Activated B cell treated with CpG ODN at 0.5 μM for 24 hours (primary cell): ENCODE measurements around the gene HSD11B1L. TPM values are rescaled to one million over a fixed set of nuclear protein-coding genes. Genes with fewer than 3 reads are reported as not detected.

Experiments used
- ATAC-seq: fragments of 200-7000 bp; cut with Tn5 transposase; one replicate; pipeline ENCODE4 v1.10.0; 2021; ENCODE audit warnings: low read depth, mild to moderate bottlenecking, moderate library complexity
- CTCF ChIA-PET: fragments of 350-600 bp; sonication (Branson Sonifier 250); formaldehyde crosslinking; loops from one replicate; lab custom pipeline; 2021; ENCODE audit warnings: antibody characterized with exemption; lab: Charles Lee
- POLR2A ChIA-PET: fragments of 350-600 bp; sonication (Branson Sonifier 250); formaldehyde crosslinking; loops from one replicate; lab custom pipeline; 2021; ENCODE audit warnings: antibody characterized with exemption; lab: Charles Lee
- DNase-seq: peaks from one replicate; pipeline ENCODE4 v3.0.0; 2022
- H3K27ac Mint-ChIP-seq: one replicate; pipeline ENCODE4 v1.8.0; 2020; ENCODE audit warnings: mixed read lengths
- H3K27me3 Mint-ChIP-seq: one replicate; pipeline ENCODE4 v1.8.0; 2021; ENCODE audit warnings: mixed read lengths
- H3K36me3 Mint-ChIP-seq: one replicate; pipeline ENCODE4 v1.8.0; 2021; ENCODE audit warnings: low read depth, mixed read lengths
- H3K4me1 Mint-ChIP-seq: one replicate; pipeline ENCODE4 v1.8.0; 2021; ENCODE audit warnings: mixed read lengths
- H3K4me3 Mint-ChIP-seq: one replicate; pipeline ENCODE4 v1.8.0; 2020; ENCODE audit warnings: mild to moderate bottlenecking, mixed read lengths
- H3K9me3 Mint-ChIP-seq: one replicate; pipeline ENCODE4 v1.8.0; 2020; ENCODE audit warnings: mixed read lengths
- intact Hi-C: fragments of 100-400 bp; cut with micrococcal nuclease; formaldehyde crosslinking; loops from one replicate; pipeline ENCODE4 v1.15.1; 2024
- total RNA-seq: library from RNA; stranded (reverse); gene quantifications from 2 replicates; pipeline ENCODE4 v1.2.3, GENCODE V29; 2022
- TF ChIP-seq, protein P1 (sequence below): fragments of 200-600 bp; IDR thresholded peaks from one replicate; pipeline ENCODE4 v1.8.0; 2022; ENCODE audit warnings: antibody characterized with exemption, mild to moderate bottlenecking

Gene HSD11B1L
- total RNA-seq, 1 donor from 2014 or later, result 1.5 TPM

- DNase-seq, result no peak
- TF ChIP-seq, protein P1, sequence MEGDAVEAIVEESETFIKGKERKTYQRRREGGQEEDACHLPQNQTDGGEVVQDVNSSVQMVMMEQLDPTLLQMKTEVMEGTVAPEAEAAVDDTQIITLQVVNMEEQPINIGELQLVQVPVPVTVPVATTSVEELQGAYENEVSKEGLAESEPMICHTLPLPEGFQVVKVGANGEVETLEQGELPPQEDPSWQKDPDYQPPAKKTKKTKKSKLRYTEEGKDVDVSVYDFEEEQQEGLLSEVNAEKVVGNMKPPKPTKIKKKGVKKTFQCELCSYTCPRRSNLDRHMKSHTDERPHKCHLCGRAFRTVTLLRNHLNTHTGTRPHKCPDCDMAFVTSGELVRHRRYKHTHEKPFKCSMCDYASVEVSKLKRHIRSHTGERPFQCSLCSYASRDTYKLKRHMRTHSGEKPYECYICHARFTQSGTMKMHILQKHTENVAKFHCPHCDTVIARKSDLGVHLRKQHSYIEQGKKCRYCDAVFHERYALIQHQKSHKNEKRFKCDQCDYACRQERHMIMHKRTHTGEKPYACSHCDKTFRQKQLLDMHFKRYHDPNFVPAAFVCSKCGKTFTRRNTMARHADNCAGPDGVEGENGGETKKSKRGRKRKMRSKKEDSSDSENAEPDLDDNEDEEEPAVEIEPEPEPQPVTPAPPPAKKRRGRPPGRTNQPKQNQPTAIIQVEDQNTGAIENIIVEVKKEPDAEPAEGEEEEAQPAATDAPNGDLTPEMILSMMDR, result no peak
- CTCF ChIA-PET, result no interaction called here
- Mint-ChIP-seq H3K9me3 (no peaks in the 10 kb centered on the region), H3K36me3 (peaks cover 12% of the 10 kb centered on the region), H3K27me3 (peaks cover 2% of the 10 kb centered on the region), H3K27ac (peak overlapping the region; percentile 100), H3K4me1 (peaks cover 28% of the 10 kb centered on the region), H3K4me3 (peak overlapping the region; percentile 96)
- ATAC-seq, result no peak
- intact Hi-C loops, result loop anchor here (1.0 to 5.0 kb wide), 5 partner anchors 11 to 1917 kb away; partner anchors contain the start of genes APBA3, CATSPERD, LONP1 and MRPL54
- POLR2A ChIA-PET, result interaction anchor here (0.6 to 2.3 kb wide), 4 partner anchors 10 to 57 kb away, joined by 4 to 13 read pairs (median 8); partner anchors contain the start of genes RPL36, SAFB and SAFB2
These were observed 1.3 kb upstream of the HSD11B1L start for GRCh38 chr19:5679289-5680083.

GRCh38 chr19:5680084-5680436 lies 767 bp upstream of the HSD11B1L start:
- Mint-ChIP-seq H3K4me1 (peaks cover 28% of the 10 kb centered on the region), H3K36me3 (peaks cover 12% of the 10 kb centered on the region), H3K4me3 (peak overlapping the region; percentile 96), H3K27me3 (peaks cover 2% of the 10 kb centered on the region), H3K9me3 (no peaks in the 10 kb centered on the region), H3K27ac (peak overlapping the region; percentile 100)
- intact Hi-C loops, result loop anchor here (1.0 to 5.0 kb wide), 5 partner anchors 10 to 1918 kb away; partner anchors contain the start of genes APBA3, CATSPERD, LONP1 and MRPL54
- TF ChIP-seq, protein P1, result no peak
- ATAC-seq (no peak), DNase-seq (no peak)
- POLR2A ChIA-PET, result interaction anchor here (1.1 to 2.3 kb wide), 3 partner anchors 10 to 58 kb away, joined by 4 to 13 read pairs (median 6); partner anchors contain the start of genes RPL36, SAFB and SAFB2
- CTCF ChIA-PET, result no interaction called here

GRCh38 chr19:5681391-5682106 lies 722 bp downstream of the HSD11B1L start:
- no peak for DNase-seq
- ChIA-PET CTCF (no interaction called here), POLR2A (interaction anchor here (1.4 kb wide), 1 partner anchor 59 kb away, joined by 3 read pairs; the partner anchor contains the start of genes SAFB and SAFB2)
- Mint-ChIP-seq H3K27me3 (peaks cover 2% of the 10 kb centered on the region), H3K36me3 (peaks cover 12% of the 10 kb centered on the region), H3K4me1 (peaks cover 31% of the 10 kb centered on the region), H3K27ac (peak overlapping the region; percentile 69), H3K9me3 (no peaks in the 10 kb centered on the region), H3K4me3 (peak overlapping the region; percentile 72)
- no peak for ATAC-seq
- TF ChIP-seq, protein P1, result no peak
- intact Hi-C loops, result loop anchor here (5.0 kb wide), 1 partner anchor 1919 kb away; the partner anchor contains the start of genes APBA3 and MRPL54

DNA sequence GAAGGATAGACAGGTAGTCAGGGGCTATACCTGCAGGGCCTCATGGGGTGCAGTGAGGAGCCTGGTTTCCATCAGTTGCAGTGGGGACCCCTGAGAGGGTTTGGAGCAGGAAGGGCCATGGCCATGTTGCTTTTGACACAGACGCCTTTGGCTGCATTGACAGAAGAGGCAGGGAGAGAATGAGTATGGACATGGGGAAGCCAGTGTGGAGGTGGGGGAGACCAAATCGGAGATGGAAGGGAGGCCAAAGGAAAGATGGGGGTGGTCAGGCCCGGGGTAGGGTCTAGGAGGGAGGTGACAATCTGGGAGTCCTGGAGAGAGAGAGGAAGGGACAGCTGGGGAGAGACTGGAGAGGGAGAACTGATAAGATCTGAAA lies 1.3 kb downstream of the HSD11B1L start:
- Mint-ChIP-seq H3K27me3 (peaks cover 2% of the 10 kb centered on the region), H3K9me3 (no peaks in the 10 kb centered on the region), H3K4me3 (peak overlapping the region; percentile 72), H3K27ac (peak overlapping the region; percentile 46), H3K4me1 (peaks cover 32% of the 10 kb centered on the region), H3K36me3 (peaks cover 12% of the 10 kb centered on the region)
- ChIA-PET CTCF (no interaction called here), POLR2A (interaction anchor here (0.7 to 1.4 kb wide), 2 partner anchors 59 to 222 kb away, joined by 3 to 8 read pairs; partner anchors contain the start of genes NDUFA11, SAFB and SAFB2)
- no peak for DNase-seq
- intact Hi-C loops, result loop anchor here (5.0 kb wide), 1 partner anchor 1920 kb away; the partner anchor contains the start of genes APBA3 and MRPL54
- no peak for ATAC-seq
- TF ChIP-seq, protein P1, result no peak
